Measurements from ENCODE around the gene SNRNP27. TPM values are rescaled to one million over a fixed set of nuclear protein-coding genes. Genes with fewer than 3 reads are reported as not detected.

The SNRNP27 gene
- total RNA-seq, 2 donors from 2014 or later, result 30.7 to 32.7 TPM

GRCh38 chr2:69914164-69914949 lies 20.6 kb downstream of the SNRNP27 start:
- intact Hi-C loops (cut with DNase I, micrococcal nuclease), result loop anchor here (5.0 kb wide), 2 partner anchors 158 to 228 kb away; no protein-coding TSS in a partner anchor
- peak; percentile 81 for ATAC-seq
- peak in 1 of 2 donors; percentile 100 for DNase-seq

- ATAC-seq, result peak; percentile 80
These were observed 21.5 kb downstream of the SNRNP27 start, which contains the start of gene MXD1 for GRCh38 chr2:69914950-69915945. Gene MXD1, plus strand, starts transcription at chr2:69915109. Its CDS starts 222 bp downstream, at chr2:69915331.

GRCh38 chr2:69916106-69916505 lies 22.4 kb downstream of the SNRNP27 start:
- no peak for DNase-seq
- intact Hi-C loops (cut with DNase I, micrococcal nuclease), result no loop called here

More at GRCh38 chr2:69914950-69915945, 21.5 kb downstream of the SNRNP27 start, which contains the start of gene MXD1:
- peak; percentile 38 to 99 for DNase-seq
- intact Hi-C loops (cut with DNase I, micrococcal nuclease), result loop anchor here (5.0 kb wide), 2 partner anchors 157 to 227 kb away; no protein-coding TSS in a partner anchor

GRCh38 chr2:69917852-69918251 lies 24.1 kb downstream of the SNRNP27 start:
- ATAC-seq (no peak), DNase-seq (no peak)
- intact Hi-C loops (cut with DNase I, micrococcal nuclease), result no loop called here

More at GRCh38 chr2:69916106-69916505, 22.4 kb downstream of the SNRNP27 start:
- no peak for ATAC-seq

GRCh38 chr2:69918401-69918800 lies 24.6 kb downstream of the SNRNP27 start:
- intact Hi-C loops (cut with DNase I, micrococcal nuclease), result no loop called here
- DNase-seq, result no peak
- no peak for ATAC-seq

GRCh38 chr2:69923116-69923515 lies 29.4 kb downstream of the SNRNP27 start:
- intact Hi-C loops (cut with DNase I, micrococcal nuclease), result no loop called here
- ATAC-seq (no peak), DNase-seq (no peak)

- DNase-seq, result no peak
- peak; percentile 15 for ATAC-seq
- intact Hi-C loops (cut with DNase I, micrococcal nuclease), result no loop called here
These were observed 33.2 kb downstream of the SNRNP27 start for GRCh38 chr2:69926849-69927515.

- ATAC-seq, result no peak
- intact Hi-C loops (cut with DNase I, micrococcal nuclease), result no loop called here
- no peak for DNase-seq
These were observed 38.3 kb downstream of the SNRNP27 start for GRCh38 chr2:69931832-69932595.

- ATAC-seq (no peak), DNase-seq (no peak)
- intact Hi-C loops (cut with DNase I, micrococcal nuclease), result no loop called here
These were observed 38.8 kb downstream of the SNRNP27 start for GRCh38 chr2:69932596-69932922.

- intact Hi-C loops (cut with DNase I, micrococcal nuclease), result no loop called here
- DNase-seq, result no peak
- ATAC-seq, result peak; percentile 66
These were observed 39.6 kb downstream of the SNRNP27 start for GRCh38 chr2:69933254-69933828.

- ATAC-seq, result peak; percentile 82
- no peak for DNase-seq
- intact Hi-C loops (cut with DNase I, micrococcal nuclease), result no loop called here
These were observed 40.3 kb downstream of the SNRNP27 start for GRCh38 chr2:69933839-69934613.

GRCh38 chr2:69934614-69934908 lies 40.8 kb downstream of the SNRNP27 start:
- ATAC-seq (no peak), DNase-seq (no peak)
- intact Hi-C loops (cut with DNase I, micrococcal nuclease), result no loop called here

GRCh38 chr2:69935011-69935410 lies 41.3 kb downstream of the SNRNP27 start:
- intact Hi-C loops (cut with DNase I, micrococcal nuclease), result no loop called here

GRCh38 chr2:69936906-69937305 lies 43.1 kb downstream of the SNRNP27 start:
- no peak for DNase-seq
- intact Hi-C loops (cut with DNase I, micrococcal nuclease), result no loop called here
- ATAC-seq, result no peak

More at GRCh38 chr2:69935011-69935410, 41.3 kb downstream of the SNRNP27 start:
- DNase-seq (no peak), ATAC-seq (no peak)

- no peak for ATAC-seq
- no peak for DNase-seq
- intact Hi-C loops (cut with DNase I, micrococcal nuclease), result no loop called here
These were observed 44.2 kb downstream of the SNRNP27 start for GRCh38 chr2:69937968-69938367.

- DNase-seq (no peak), ATAC-seq (peak; percentile 72)
- intact Hi-C loops (cut with DNase I, micrococcal nuclease), result no loop called here
These were observed 46.0 kb downstream of the SNRNP27 start for GRCh38 chr2:69939722-69940121.

GRCh38 chr2:69940691-69941090 lies 46.9 kb downstream of the SNRNP27 start:
- no peak for DNase-seq
- ATAC-seq, result no peak
- intact Hi-C loops (cut with DNase I, micrococcal nuclease), result no loop called here

All from left colon (tissue), 2 donors.